HepG2 (cell line): Measurements from ENCODE around the gene CDC42EP4. TPM values are rescaled to one million over a fixed set of nuclear protein-coding genes. Genes with fewer than 3 reads are reported as not detected.

Source experiments
- ARNT ChIP-seq: fragments of 450-650 bp; IDR thresholded peaks from 2 replicates; pipeline ENCODE4 v1.6.1; 2017
- CC2D1A ChIP-seq: sonication (generic); formaldehyde crosslinking; IDR thresholded peaks from 2 replicates; pipeline ENCODE4 v1.8.1; 2023; ENCODE audit warnings: mild to moderate bottlenecking, missing genetic modification reagents
- EEA1 ChIP-seq: sonication (generic); formaldehyde crosslinking; IDR thresholded peaks from 2 replicates; pipeline ENCODE4 v1.5.1; 2020; ENCODE audit warnings: mild to moderate bottlenecking, missing genetic modification reagents, borderline replicate concordance
- ETV6 ChIP-seq: sonication (generic); formaldehyde crosslinking; conservative IDR thresholded peaks from 2 replicates; pipeline ENCODE4 v1.4.0; 2020; ENCODE audit warnings: missing genetic modification reagents
- GATAD1 ChIP-seq: IDR thresholded peaks from 2 replicates; pipeline ENCODE4 v1.6.1; 2016; ENCODE audit warnings: missing genetic modification reagents, missing compliant biosample characterization
- GATAD2A ChIP-seq: IDR thresholded peaks from 2 replicates; pipeline ENCODE4 v1.6.1; 2016
- MAF1 ChIP-seq: sonication (generic); formaldehyde crosslinking; IDR thresholded peaks from 2 replicates; pipeline ENCODE4 v1.5.0; 2020; ENCODE audit warnings: missing genetic modification reagents, borderline replicate concordance
- POGZ ChIP-seq: sonication (generic); formaldehyde crosslinking; IDR thresholded peaks from 2 replicates; pipeline ENCODE4 v1.4.0; 2020; ENCODE audit warnings: mild to moderate bottlenecking, missing genetic modification reagents
- SMAD9 ChIP-seq: sonication (generic); formaldehyde crosslinking; IDR thresholded peaks from 2 replicates; pipeline ENCODE4 v1.5.1; 2020; ENCODE audit warnings: mild to moderate bottlenecking, missing genetic modification reagents
- SOX5 ChIP-seq: IDR thresholded peaks from 2 replicates; pipeline ENCODE4 v1.6.1; 2016; ENCODE audit warnings: borderline replicate concordance
- TBP ChIP-seq: sonication (generic); formaldehyde crosslinking; IDR thresholded peaks from 2 replicates; pipeline ENCODE4 v1.5.0; 2020; ENCODE audit warnings: missing genetic modification reagents
- TGIF2 ChIP-seq: IDR thresholded peaks from 2 replicates; pipeline ENCODE4 v1.6.1; 2016; ENCODE audit warnings: control low read depth, missing compliant biosample characterization
- XRCC5 ChIP-seq: fragments of 200-400 bp; formaldehyde crosslinking; optimal IDR thresholded peaks from 2 replicates; pipeline ENCODE3; 2017; ENCODE audit warnings: mild to moderate bottlenecking, low read length
- ZNF20 ChIP-seq: sonication (generic); formaldehyde crosslinking; IDR thresholded peaks from 2 replicates; pipeline ENCODE4 v1.4.0; 2020; ENCODE audit warnings: mild to moderate bottlenecking, moderate library complexity, missing genetic modification reagents
- ZNF3 ChIP-seq: IDR thresholded peaks from 2 replicates; pipeline ENCODE4 v1.7.0; 2017; ENCODE audit warnings: inconsistent platforms
- ZNF484 ChIP-seq: sonication (generic); formaldehyde crosslinking; IDR thresholded peaks from 2 replicates; pipeline ENCODE4 v1.5.1; 2020; ENCODE audit warnings: mild to moderate bottlenecking, low read depth, missing genetic modification reagents, borderline replicate concordance
- ZNF510 ChIP-seq: sonication (generic); formaldehyde crosslinking; IDR thresholded peaks from 2 replicates; pipeline ENCODE4 v1.4.0; 2020; ENCODE audit warnings: low read depth, mild to moderate bottlenecking, missing genetic modification reagents
- polyA plus RNA-seq, 8 experiments: library from polyadenylated mRNA; depleted of rRNA in 3 of 8; stranded (reverse) in 7 of 8; unstranded in 1 of 8; fragments of >200 nt; fragmentation: Illumina TruSeq in 4 of 8; extraction: Trizol in 4 of 8; gene quantifications; 2 replicates each; pipeline versions ENCODE4 v1.2.1 to v1.2.3, GENCODE V29; 2011 to 2016; ENCODE audit warnings: low read depth in 4 of 8, missing spikeins in 1 of 8, mixed read lengths in 1 of 8; ENCODE audit not compliant: insufficient read depth in 1 of 8
- total RNA-seq, 5 experiments: library from RNA; depleted of rRNA; stranded (reverse); fragments of >200 nt; fragmentation: Illumina TruSeq; extraction: Trizol; gene quantifications; 2 replicates each; pipeline ENCODE4 v1.2.3, GENCODE V29; 2016; ENCODE audit warnings: low read depth in 1 of 5
- TF ChIP-seq, protein P1 (sequence below): sonication (generic); formaldehyde crosslinking; conservative IDR thresholded peaks from 2 replicates; pipeline ENCODE4 v1.4.0; 2020; ENCODE audit warnings: missing genetic modification reagents
- TF ChIP-seq, protein P2 (sequence below): sonication (generic); formaldehyde crosslinking; IDR thresholded peaks from 2 replicates; pipeline ENCODE4 v1.5.1; 2020; ENCODE audit warnings: missing genetic modification reagents, mild to moderate bottlenecking, borderline replicate concordance
- TF ChIP-seq, protein P3 (sequence below): sonication (generic); formaldehyde crosslinking; conservative IDR thresholded peaks from 2 replicates; pipeline ENCODE4 v1.4.0; 2020; ENCODE audit warnings: missing genetic modification reagents
- TF ChIP-seq, protein P4 (sequence below): sonication (generic); formaldehyde crosslinking; IDR thresholded peaks from 2 replicates; pipeline ENCODE4 v1.4.0; 2020; ENCODE audit warnings: missing genetic modification reagents
- TF ChIP-seq, protein P5 (sequence below): sonication (generic); formaldehyde crosslinking; conservative IDR thresholded peaks from 2 replicates; pipeline ENCODE4 v1.8.1; 2023; ENCODE audit warnings: missing genetic modification reagents

The CDC42EP4 gene
- total and polyA plus RNA-seq, 2 of the 13 experiments (the other 11 are each of a cell fraction or from before 2014, with no cell fraction given): 19.0 to 54.0 TPM

DNA sequence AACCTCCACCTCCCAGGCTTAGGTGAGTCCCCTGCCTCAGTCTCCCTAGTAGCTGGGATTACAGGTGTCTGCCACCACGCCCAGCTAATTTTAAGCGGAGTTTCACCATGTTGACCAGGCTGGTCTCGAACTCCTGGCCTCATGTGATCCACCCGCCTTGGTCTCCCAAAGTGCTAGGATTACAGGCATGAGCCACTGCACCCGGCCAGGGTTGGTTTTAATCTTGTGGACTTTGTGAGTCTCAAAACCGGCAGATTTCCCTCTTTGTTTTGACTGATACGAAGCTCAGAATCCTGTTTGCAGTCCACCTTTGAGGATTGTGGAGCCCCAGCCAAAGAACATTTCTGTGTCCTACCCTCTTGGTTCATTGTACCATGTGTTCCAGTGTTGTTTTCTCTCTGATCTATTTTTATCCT, 33.7 kb downstream of the CDC42EP4 start (continued):
- no peak for TF ChIP-seq XRCC5
- no peak for TF ChIP-seq ZNF484 (CRISPR knock-in tag)
- TF ChIP-seq GATAD2A (CRISPR knock-in tag): peak; percentile 60
- TF ChIP-seq TBP (CRISPR knock-in tag): 0 out of 2 replicates have a peak, but pooled peaks have one; percentile 13
- no peak for TF ChIP-seq EEA1
- no peak for TF ChIP-seq ZNF510 (CRISPR knock-in tag)
- TF ChIP-seq, protein P1, sequence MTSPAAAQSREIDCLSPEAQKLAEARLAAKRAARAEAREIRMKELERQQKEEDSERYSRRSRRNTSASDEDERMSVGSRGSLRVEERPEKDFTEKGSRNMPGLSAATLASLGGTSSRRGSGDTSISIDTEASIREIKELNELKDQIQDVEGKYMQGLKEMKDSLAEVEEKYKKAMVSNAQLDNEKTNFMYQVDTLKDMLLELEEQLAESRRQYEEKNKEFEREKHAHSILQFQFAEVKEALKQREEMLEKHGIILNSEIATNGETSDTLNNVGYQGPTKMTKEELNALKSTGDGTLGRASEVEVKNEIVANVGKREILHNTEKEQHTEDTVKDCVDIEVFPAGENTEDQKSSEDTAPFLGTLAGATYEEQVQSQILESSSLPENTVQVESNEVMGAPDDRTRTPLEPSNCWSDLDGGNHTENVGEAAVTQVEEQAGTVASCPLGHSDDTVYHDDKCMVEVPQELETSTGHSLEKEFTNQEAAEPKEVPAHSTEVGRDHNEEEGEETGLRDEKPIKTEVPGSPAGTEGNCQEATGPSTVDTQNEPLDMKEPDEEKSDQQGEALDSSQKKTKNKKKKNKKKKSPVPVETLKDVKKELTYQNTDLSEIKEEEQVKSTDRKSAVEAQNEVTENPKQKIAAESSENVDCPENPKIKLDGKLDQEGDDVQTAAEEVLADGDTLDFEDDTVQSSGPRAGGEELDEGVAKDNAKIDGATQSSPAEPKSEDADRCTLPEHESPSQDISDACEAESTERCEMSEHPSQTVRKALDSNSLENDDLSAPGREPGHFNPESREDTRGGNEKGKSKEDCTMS: no peak
- TF ChIP-seq, protein P2, sequence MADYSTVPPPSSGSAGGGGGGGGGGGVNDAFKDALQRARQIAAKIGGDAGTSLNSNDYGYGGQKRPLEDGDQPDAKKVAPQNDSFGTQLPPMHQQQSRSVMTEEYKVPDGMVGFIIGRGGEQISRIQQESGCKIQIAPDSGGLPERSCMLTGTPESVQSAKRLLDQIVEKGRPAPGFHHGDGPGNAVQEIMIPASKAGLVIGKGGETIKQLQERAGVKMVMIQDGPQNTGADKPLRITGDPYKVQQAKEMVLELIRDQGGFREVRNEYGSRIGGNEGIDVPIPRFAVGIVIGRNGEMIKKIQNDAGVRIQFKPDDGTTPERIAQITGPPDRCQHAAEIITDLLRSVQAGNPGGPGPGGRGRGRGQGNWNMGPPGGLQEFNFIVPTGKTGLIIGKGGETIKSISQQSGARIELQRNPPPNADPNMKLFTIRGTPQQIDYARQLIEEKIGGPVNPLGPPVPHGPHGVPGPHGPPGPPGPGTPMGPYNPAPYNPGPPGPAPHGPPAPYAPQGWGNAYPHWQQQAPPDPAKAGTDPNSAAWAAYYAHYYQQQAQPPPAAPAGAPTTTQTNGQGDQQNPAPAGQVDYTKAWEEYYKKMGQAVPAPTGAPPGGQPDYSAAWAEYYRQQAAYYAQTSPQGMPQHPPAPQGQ (CRISPR knock-in tag): no peak
- peak; percentile 82 for TF ChIP-seq POGZ (CRISPR knock-in tag)
- TF ChIP-seq, protein P3, sequence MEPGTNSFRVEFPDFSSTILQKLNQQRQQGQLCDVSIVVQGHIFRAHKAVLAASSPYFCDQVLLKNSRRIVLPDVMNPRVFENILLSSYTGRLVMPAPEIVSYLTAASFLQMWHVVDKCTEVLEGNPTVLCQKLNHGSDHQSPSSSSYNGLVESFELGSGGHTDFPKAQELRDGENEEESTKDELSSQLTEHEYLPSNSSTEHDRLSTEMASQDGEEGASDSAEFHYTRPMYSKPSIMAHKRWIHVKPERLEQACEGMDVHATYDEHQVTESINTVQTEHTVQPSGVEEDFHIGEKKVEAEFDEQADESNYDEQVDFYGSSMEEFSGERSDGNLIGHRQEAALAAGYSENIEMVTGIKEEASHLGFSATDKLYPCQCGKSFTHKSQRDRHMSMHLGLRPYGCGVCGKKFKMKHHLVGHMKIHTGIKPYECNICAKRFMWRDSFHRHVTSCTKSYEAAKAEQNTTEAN: no peak
- TF ChIP-seq TGIF2 (CRISPR knock-in tag): no peak
- no peak for TF ChIP-seq MAF1
- no peak for TF ChIP-seq ZNF20 (CRISPR knock-in tag)
- TF ChIP-seq CC2D1A (CRISPR knock-in tag): no peak
- TF ChIP-seq ETV6 (CRISPR knock-in tag): no peak
- no peak for TF ChIP-seq ZNF3 (CRISPR knock-in tag)
- TF ChIP-seq, protein P4, sequence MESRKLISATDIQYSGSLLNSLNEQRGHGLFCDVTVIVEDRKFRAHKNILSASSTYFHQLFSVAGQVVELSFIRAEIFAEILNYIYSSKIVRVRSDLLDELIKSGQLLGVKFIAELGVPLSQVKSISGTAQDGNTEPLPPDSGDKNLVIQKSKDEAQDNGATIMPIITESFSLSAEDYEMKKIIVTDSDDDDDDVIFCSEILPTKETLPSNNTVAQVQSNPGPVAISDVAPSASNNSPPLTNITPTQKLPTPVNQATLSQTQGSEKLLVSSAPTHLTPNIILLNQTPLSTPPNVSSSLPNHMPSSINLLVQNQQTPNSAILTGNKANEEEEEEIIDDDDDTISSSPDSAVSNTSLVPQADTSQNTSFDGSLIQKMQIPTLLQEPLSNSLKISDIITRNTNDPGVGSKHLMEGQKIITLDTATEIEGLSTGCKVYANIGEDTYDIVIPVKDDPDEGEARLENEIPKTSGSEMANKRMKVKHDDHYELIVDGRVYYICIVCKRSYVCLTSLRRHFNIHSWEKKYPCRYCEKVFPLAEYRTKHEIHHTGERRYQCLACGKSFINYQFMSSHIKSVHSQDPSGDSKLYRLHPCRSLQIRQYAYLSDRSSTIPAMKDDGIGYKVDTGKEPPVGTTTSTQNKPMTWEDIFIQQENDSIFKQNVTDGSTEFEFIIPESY (CRISPR knock-in tag): no peak
- no peak for TF ChIP-seq GATAD1 (CRISPR knock-in tag)
- no peak for TF ChIP-seq ARNT
- no peak for TF ChIP-seq SMAD9
- peak; percentile 94 for TF ChIP-seq SOX5 (CRISPR knock-in tag)
- TF ChIP-seq, protein P5, sequence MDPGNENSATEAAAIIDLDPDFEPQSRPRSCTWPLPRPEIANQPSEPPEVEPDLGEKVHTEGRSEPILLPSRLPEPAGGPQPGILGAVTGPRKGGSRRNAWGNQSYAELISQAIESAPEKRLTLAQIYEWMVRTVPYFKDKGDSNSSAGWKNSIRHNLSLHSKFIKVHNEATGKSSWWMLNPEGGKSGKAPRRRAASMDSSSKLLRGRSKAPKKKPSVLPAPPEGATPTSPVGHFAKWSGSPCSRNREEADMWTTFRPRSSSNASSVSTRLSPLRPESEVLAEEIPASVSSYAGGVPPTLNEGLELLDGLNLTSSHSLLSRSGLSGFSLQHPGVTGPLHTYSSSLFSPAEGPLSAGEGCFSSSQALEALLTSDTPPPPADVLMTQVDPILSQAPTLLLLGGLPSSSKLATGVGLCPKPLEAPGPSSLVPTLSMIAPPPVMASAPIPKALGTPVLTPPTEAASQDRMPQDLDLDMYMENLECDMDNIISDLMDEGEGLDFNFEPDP (CRISPR knock-in tag): no peak
